GM12874 (cell line): ENCODE measurements around the gene STMN1.

Experiments used
- CTCF ChIP-seq: IDR thresholded peaks from 2 replicates; pipeline ENCODE4 v1.5.1; 2011; ENCODE audit warnings: low read depth, mild to moderate bottlenecking, control low read depth, low read length, moderate library complexity; ENCODE audit not compliant: insufficient read depth

Gene STMN1

DNA sequence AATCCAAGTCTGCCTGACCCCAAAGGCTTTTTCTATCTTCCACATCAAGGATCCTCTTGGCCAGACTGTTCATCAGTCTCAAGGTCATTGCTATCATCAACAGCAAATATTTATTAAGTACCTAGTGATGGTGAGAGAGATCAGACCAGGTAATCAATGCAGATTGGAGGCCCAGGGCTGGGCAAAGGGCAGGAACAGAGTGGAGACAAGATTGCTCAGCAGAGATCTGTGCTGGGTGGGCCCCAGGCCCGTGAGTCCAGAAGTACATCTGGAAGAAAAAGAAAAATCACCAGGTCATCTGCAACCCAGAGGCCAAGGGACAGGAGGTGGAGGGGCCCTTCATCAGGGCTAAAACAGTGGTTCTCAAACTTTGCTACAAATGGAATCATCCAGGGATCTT, 20.6 kb downstream of the STMN1 start:
- no peak for TF ChIP-seq CTCF

DNA sequence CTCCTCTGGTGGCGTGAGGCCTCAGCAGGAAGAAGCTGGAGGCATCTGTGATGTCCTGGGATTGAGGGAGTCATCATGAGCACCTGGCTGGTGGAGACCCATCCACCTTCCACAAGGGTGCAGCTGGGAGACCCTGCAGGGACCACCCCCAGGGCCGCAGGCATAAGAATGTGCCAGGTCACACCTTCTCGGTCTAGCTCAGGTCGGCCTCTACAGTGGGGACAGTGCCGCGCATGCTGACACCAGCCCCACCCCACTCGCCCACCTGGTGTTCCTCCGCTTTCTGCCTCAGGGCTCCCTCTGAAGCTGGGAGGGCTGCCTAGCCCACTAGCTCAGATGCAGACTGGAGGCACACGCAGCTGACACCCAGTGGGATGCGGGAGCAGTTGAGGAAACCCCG, 25.0 kb downstream of the STMN1 start:
- TF ChIP-seq CTCF: no peak

DNA sequence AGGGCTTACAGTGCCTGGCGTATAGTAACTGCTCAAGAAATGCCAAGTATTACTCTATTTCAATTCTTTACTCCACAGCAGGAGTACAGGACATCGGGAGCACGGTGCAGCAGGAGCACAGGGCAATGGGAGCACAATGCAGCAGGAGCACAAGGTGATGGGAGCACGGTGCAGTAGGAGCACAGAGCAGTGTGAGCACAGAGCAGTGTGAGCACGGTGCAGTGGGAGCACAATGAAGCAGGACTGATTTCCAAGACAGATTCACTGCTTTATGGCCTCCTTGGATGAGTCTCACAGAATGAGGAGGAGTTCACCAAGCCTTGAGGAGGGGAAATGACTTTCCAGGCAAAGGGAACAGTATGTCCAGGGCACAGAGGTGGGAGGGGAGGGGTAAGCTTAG, 25.7 kb downstream of the STMN1 start:
- no peak for TF ChIP-seq CTCF

GRCh38 chr1:25879675-25880074, 26.5 kb downstream of the STMN1 start:
- TF ChIP-seq CTCF: no peak

- no peak for TF ChIP-seq CTCF
Observed at GRCh38 chr1:25878690-25879089, 27.5 kb downstream of the STMN1 start.

GRCh38 chr1:25877155-25877554, 29.1 kb downstream of the STMN1 start:
- no peak for TF ChIP-seq CTCF

- TF ChIP-seq CTCF: no peak
Observed at GRCh38 chr1:25876693-25877077, 29.5 kb downstream of the STMN1 start.
